ENCODE results near the gene CTNNA2. TPM values are rescaled to one million over a fixed set of nuclear protein-coding genes. Genes with fewer than 3 reads are reported as not detected.

Gene CTNNA2
- total RNA-seq, 1 donor from 2014 or later, result 3.5 TPM

- DNase-seq (ENCODE audit: low read depth), result no peak
- TF ChIP-seq CTCF (IDR thresholded peaks at IDR 0.05; ENCODE audit: insufficient read depth, low read length, poor library complexity, severe bottlenecking), result no peak
- no peak overlapping the region for H3K4me3 ChIP-seq (ENCODE audit: low read depth, low read length)
- H3K27me3 ChIP-seq (ENCODE audit: control insufficient read depth, insufficient read depth, low read length), result no peaks in the 10 kb centered on the region
- no peaks in the 10 kb centered on the region for H3K36me3 ChIP-seq (ENCODE audit: control insufficient read depth, insufficient read depth, low read length)
Measured at GRCh38 chr2:80168037-80168436, 655.2 kb downstream of the CTNNA2 start.

DNA sequence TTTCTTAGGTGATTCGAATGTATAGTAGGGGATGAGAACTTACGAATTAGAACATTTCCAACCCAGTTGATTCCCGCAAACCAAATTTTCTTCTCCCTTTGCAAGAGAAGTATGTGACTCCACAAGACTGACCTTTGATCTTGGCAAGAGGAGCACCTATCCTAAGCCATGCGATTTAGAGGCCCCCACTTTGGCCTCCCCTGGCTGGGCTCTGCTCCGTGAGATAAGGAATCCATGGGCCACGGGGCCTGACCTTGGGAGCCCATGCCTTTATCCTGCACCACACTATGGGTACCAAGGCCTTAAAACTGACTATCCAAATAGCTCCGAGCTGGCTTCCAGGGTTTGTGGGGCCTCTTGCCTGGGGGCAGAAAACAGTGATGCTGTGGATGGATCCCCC is 656.0 kb downstream of the CTNNA2 start:
- no peak overlapping the region for H3K4me3 ChIP-seq (ENCODE audit: low read depth, low read length)
- no peaks in the 10 kb centered on the region for H3K27me3 ChIP-seq (ENCODE audit: control insufficient read depth, insufficient read depth, low read length)
- no peak for DNase-seq (ENCODE audit: low read depth)
- no peak for TF ChIP-seq CTCF (IDR thresholded peaks at IDR 0.05; ENCODE audit: insufficient read depth, low read length, poor library complexity, severe bottlenecking)
- no peaks in the 10 kb centered on the region for H3K36me3 ChIP-seq (ENCODE audit: control insufficient read depth, insufficient read depth, low read length)

GRCh38 chr2:80169811-80170594 is 657.2 kb downstream of the CTNNA2 start:
- Histone ChIP-seq H3K4me3 (ENCODE audit: low read depth, low read length) (no peak overlapping the region), H3K27me3 (ENCODE audit: control insufficient read depth, insufficient read depth, low read length) (no peaks in the 10 kb centered on the region), H3K36me3 (ENCODE audit: control insufficient read depth, insufficient read depth, low read length) (no peaks in the 10 kb centered on the region)
- DNase-seq (ENCODE audit: low read depth), result no peak
- TF ChIP-seq CTCF (IDR thresholded peaks at IDR 0.05; ENCODE audit: insufficient read depth, low read length, poor library complexity, severe bottlenecking), result no peak

DNA sequence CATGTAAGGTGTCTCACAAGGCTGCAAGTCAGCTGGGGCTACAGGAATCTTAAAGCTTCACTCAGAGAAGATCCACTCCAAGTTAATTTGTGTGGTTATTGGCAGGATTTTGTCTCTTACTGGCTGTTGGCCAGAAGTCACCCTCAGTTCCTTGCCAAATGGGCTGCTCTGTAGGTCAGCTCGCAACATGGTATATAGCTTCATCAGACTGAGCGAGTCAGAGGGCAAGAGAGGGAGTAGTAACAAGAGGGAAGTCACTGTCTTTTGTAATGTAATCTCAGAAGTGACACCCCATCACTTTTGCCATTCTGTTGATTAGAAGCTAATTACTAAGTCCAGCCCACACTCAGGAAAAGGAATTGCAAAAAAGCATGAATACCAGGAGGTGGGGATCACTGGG is 672.2 kb downstream of the CTNNA2 start:
- TF ChIP-seq CTCF (IDR thresholded peaks at IDR 0.05; ENCODE audit: insufficient read depth, low read length, poor library complexity, severe bottlenecking), result no peak
- DNase-seq (ENCODE audit: low read depth), result no peak
- H3K4me3 ChIP-seq (ENCODE audit: low read depth, low read length), result no peak overlapping the region
- no peaks in the 10 kb centered on the region for H3K27me3 ChIP-seq (ENCODE audit: control insufficient read depth, insufficient read depth, low read length)
- no peaks in the 10 kb centered on the region for H3K36me3 ChIP-seq (ENCODE audit: control insufficient read depth, insufficient read depth, low read length)

GRCh38 chr2:80186262-80186661 is 673.4 kb downstream of the CTNNA2 start:
- no peak for DNase-seq (ENCODE audit: low read depth)
- Histone ChIP-seq H3K4me3 (ENCODE audit: low read depth, low read length) (no peak overlapping the region), H3K36me3 (ENCODE audit: control insufficient read depth, insufficient read depth, low read length) (no peaks in the 10 kb centered on the region), H3K27me3 (ENCODE audit: control insufficient read depth, insufficient read depth, low read length) (no peaks in the 10 kb centered on the region)
- no peak for TF ChIP-seq CTCF (IDR thresholded peaks at IDR 0.05; ENCODE audit: insufficient read depth, low read length, poor library complexity, severe bottlenecking)

DNA sequence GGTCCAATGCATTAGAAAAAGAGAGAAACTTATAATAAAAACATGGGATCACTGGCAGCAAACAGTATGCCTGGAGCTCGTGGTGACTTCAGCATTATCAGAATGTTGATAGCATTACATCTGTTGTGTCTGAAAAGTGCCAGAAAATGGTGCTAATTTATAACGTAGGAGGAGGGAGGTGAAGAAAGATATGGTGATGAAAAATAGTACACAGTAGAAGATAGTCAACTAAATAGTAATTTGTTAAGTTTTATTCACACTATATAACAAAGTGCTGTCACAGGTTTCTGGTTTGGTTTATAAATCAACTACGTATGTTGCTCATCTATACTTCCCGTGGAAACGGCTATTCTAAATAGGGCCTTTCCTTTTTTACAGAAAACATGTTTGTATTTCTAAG is 674.3 kb downstream of the CTNNA2 start:
- no peak for DNase-seq (ENCODE audit: low read depth)
- TF ChIP-seq CTCF (IDR thresholded peaks at IDR 0.05; ENCODE audit: insufficient read depth, low read length, poor library complexity, severe bottlenecking), result no peak

More for the DNA sequence above, 674.3 kb downstream of the CTNNA2 start:
- H3K36me3 ChIP-seq (ENCODE audit: control insufficient read depth, insufficient read depth, low read length), result no peaks in the 10 kb centered on the region
- no peaks in the 10 kb centered on the region for H3K27me3 ChIP-seq (ENCODE audit: control insufficient read depth, insufficient read depth, low read length)
- H3K4me3 ChIP-seq (ENCODE audit: low read depth, low read length), result no peak overlapping the region
